ENCODE results near the gene NOTCH2. TPM values are rescaled to one million over a fixed set of nuclear protein-coding genes. Genes with fewer than 3 reads are reported as not detected.
"Not testable (repeated sequence)": the region's sequence is repeated elsewhere in the genome, so short reads cannot be mapped to it uniquely, and the experiment has no call there.

NOTCH2 gene
- total RNA-seq, 1 donor from 2014 or later = 88.0 TPM

- H3K36me3 Mint-ChIP-seq (ENCODE audit: low read depth); intact Hi-C loops (cut with micrococcal nuclease); H3K9me3 Mint-ChIP-seq; H3K27ac Mint-ChIP-seq; H3K4me3 Mint-ChIP-seq (ENCODE audit: low read depth); DNase-seq (ENCODE audit: low spot score); H3K4me1 Mint-ChIP-seq (ENCODE audit: low read depth); H3K27me3 Mint-ChIP-seq (ENCODE audit: low read depth): not testable (repeated sequence)
Measured at GRCh38 chr1:120098986-120099759, 29.7 kb upstream of the NOTCH2 start.

GRCh38 chr1:120096981-120097545 lies 27.6 kb upstream of the NOTCH2 start:
- DNase-seq (ENCODE audit: low spot score); H3K27ac Mint-ChIP-seq; H3K9me3 Mint-ChIP-seq; H3K27me3 Mint-ChIP-seq (ENCODE audit: low read depth); H3K4me1 Mint-ChIP-seq (ENCODE audit: low read depth); H3K36me3 Mint-ChIP-seq (ENCODE audit: low read depth); intact Hi-C loops (cut with micrococcal nuclease); H3K4me3 Mint-ChIP-seq (ENCODE audit: low read depth): not testable (repeated sequence)

- DNase-seq (ENCODE audit: low spot score); H3K27me3 Mint-ChIP-seq (ENCODE audit: low read depth); H3K4me3 Mint-ChIP-seq (ENCODE audit: low read depth); H3K36me3 Mint-ChIP-seq (ENCODE audit: low read depth); H3K27ac Mint-ChIP-seq; H3K4me1 Mint-ChIP-seq (ENCODE audit: low read depth); intact Hi-C loops (cut with micrococcal nuclease); H3K9me3 Mint-ChIP-seq: not testable (repeated sequence)
Measured at GRCh38 chr1:120093548-120094181, 24.2 kb upstream of the NOTCH2 start.

- intact Hi-C loops (cut with micrococcal nuclease); H3K27me3 Mint-ChIP-seq (ENCODE audit: low read depth); H3K4me1 Mint-ChIP-seq (ENCODE audit: low read depth); DNase-seq (ENCODE audit: low spot score); H3K27ac Mint-ChIP-seq; H3K4me3 Mint-ChIP-seq (ENCODE audit: low read depth); H3K36me3 Mint-ChIP-seq (ENCODE audit: low read depth); H3K9me3 Mint-ChIP-seq: not testable (repeated sequence)
Measured at GRCh38 chr1:120092232-120093218, 23.1 kb upstream of the NOTCH2 start.

GRCh38 chr1:120090830-120091229 lies 21.4 kb upstream of the NOTCH2 start:
- H3K4me3 Mint-ChIP-seq (ENCODE audit: low read depth); H3K27me3 Mint-ChIP-seq (ENCODE audit: low read depth); DNase-seq (ENCODE audit: low spot score); H3K9me3 Mint-ChIP-seq; H3K4me1 Mint-ChIP-seq (ENCODE audit: low read depth); H3K27ac Mint-ChIP-seq; H3K36me3 Mint-ChIP-seq (ENCODE audit: low read depth); intact Hi-C loops (cut with micrococcal nuclease): not testable (repeated sequence)

DNA sequence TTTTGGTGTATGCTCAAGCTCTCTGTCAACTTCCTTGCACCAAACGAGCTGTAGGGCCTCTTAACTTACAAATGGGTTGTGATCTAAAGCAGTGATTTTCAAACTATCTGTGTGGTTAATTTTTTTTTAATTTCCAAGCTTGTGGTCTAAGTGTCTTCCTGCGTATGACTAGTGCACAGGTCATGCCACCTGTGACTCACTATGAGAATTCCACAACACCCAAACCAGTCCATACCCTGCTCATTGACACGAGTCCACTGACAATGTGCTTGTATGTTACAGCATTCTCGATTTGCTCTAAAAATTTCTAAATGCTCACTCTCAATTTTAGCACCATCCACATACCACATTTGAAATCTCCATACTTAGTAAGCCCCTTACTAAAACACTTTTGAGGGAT lies 18.5 kb upstream of the NOTCH2 start:
- H3K4me1 Mint-ChIP-seq (ENCODE audit: low read depth); H3K9me3 Mint-ChIP-seq; H3K36me3 Mint-ChIP-seq (ENCODE audit: low read depth); intact Hi-C loops (cut with micrococcal nuclease); H3K27ac Mint-ChIP-seq; H3K4me3 Mint-ChIP-seq (ENCODE audit: low read depth); H3K27me3 Mint-ChIP-seq (ENCODE audit: low read depth): not testable (repeated sequence)
- DNase-seq (ENCODE audit: low spot score) = peak; percentile 27

DNA sequence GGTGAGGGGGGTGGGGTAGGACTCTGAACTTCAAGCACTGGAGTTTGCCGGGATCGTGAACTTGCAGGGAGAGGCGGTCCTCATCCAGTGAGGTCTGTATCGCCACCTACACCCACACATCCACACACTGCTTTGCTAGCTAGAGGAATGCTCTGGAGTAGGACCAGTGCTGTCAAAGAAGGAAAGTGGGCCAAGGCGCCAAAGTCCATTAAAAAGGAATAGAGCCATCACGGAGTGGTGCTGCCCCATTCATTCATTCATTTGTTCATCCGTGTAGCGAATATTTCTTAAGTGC lies 405 bp upstream of the NOTCH2 start:
- H3K36me3 Mint-ChIP-seq (ENCODE audit: low read depth); H3K27ac Mint-ChIP-seq; H3K4me3 Mint-ChIP-seq (ENCODE audit: low read depth); H3K9me3 Mint-ChIP-seq; DNase-seq (ENCODE audit: low spot score); intact Hi-C loops (cut with micrococcal nuclease); H3K4me1 Mint-ChIP-seq (ENCODE audit: low read depth); H3K27me3 Mint-ChIP-seq (ENCODE audit: low read depth): not testable (repeated sequence)

GRCh38 chr1:120068683-120069066 lies 787 bp downstream of the NOTCH2 start:
- H3K4me3 Mint-ChIP-seq (ENCODE audit: low read depth) = peak overlapping the region; percentile 51
- not testable (repeated sequence) for H3K36me3 Mint-ChIP-seq (ENCODE audit: low read depth)

DNA sequence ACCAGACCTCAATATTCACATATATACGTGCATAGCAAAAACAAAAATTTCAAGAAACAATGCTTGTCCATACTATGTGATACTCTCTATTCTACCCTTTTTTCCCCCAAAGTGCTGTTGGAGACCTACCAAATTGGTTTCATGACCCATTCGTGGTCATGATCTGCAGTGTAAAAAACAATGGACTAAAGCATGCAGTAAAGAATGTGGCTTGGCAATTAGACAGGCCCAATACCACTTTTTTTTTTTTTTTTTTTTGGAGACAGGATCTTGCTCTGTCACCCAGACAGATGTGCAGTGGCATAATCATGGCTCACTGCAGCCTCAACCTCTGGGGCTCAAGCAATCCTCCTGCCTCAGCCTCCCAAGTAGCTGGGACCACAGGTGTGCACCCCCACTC lies 21.3 kb downstream of the NOTCH2 start:
- H3K27me3 Mint-ChIP-seq (ENCODE audit: low read depth); H3K9me3 Mint-ChIP-seq; H3K27ac Mint-ChIP-seq; H3K4me3 Mint-ChIP-seq (ENCODE audit: low read depth); H3K4me1 Mint-ChIP-seq (ENCODE audit: low read depth); DNase-seq (ENCODE audit: low spot score); H3K36me3 Mint-ChIP-seq (ENCODE audit: low read depth); intact Hi-C loops (cut with micrococcal nuclease): not testable (repeated sequence)

More at GRCh38 chr1:120068683-120069066, 787 bp downstream of the NOTCH2 start:
- H3K4me1 Mint-ChIP-seq (ENCODE audit: low read depth); H3K27ac Mint-ChIP-seq; intact Hi-C loops (cut with micrococcal nuclease); H3K9me3 Mint-ChIP-seq; DNase-seq (ENCODE audit: low spot score); H3K27me3 Mint-ChIP-seq (ENCODE audit: low read depth): not testable (repeated sequence)

DNA sequence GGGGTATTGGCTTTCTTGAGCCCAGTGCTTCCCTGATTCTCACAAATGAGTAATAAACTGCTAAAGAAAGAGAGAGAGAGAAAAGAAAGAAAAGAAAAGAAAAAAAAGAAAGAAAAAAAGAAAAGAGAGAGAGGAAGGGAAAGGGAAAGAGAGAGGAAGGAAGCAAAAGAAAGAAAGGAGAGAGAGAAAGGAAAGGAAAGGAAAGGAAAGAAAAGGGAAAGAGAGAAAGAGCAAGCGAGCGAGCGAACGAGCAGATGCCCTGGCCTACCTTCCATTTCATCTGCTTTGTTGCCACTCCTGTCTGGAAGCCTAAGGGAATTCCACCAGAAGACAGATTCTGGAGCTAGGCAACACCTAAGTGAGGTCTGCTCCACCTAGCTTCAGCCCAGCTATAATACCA lies 27.7 kb downstream of the NOTCH2 start:
- H3K9me3 Mint-ChIP-seq; H3K27ac Mint-ChIP-seq; H3K36me3 Mint-ChIP-seq (ENCODE audit: low read depth); H3K4me3 Mint-ChIP-seq (ENCODE audit: low read depth); intact Hi-C loops (cut with micrococcal nuclease); DNase-seq (ENCODE audit: low spot score); H3K27me3 Mint-ChIP-seq (ENCODE audit: low read depth); H3K4me1 Mint-ChIP-seq (ENCODE audit: low read depth): not testable (repeated sequence)

GRCh38 chr1:120032253-120032652 lies 37.2 kb downstream of the NOTCH2 start:
- H3K9me3 Mint-ChIP-seq; DNase-seq (ENCODE audit: low spot score); H3K4me3 Mint-ChIP-seq (ENCODE audit: low read depth); H3K4me1 Mint-ChIP-seq (ENCODE audit: low read depth); intact Hi-C loops (cut with micrococcal nuclease); H3K27me3 Mint-ChIP-seq (ENCODE audit: low read depth); H3K27ac Mint-ChIP-seq; H3K36me3 Mint-ChIP-seq (ENCODE audit: low read depth): not testable (repeated sequence)

DNA sequence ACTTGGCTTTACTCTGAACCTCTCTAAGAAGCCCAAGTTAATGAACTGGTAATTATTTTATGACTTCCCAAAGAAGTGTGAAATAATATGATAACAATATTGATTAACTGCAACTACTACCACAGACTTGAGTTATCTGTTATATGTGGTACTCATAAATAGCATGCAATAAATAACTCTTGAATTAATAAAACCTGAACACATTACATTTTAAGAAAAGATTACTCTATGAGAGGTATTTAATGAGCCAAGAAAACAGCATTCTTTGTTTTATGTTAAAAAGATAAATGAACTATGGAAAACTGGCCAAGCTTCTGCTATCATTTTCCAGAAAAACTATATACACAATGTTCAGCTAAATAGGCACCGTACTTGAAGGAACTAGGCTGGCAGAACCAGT lies 45.7 kb downstream of the NOTCH2 start:
- DNase-seq (ENCODE audit: low spot score); H3K36me3 Mint-ChIP-seq (ENCODE audit: low read depth); H3K9me3 Mint-ChIP-seq; H3K27me3 Mint-ChIP-seq (ENCODE audit: low read depth); intact Hi-C loops (cut with micrococcal nuclease); H3K4me3 Mint-ChIP-seq (ENCODE audit: low read depth); H3K4me1 Mint-ChIP-seq (ENCODE audit: low read depth); H3K27ac Mint-ChIP-seq: not testable (repeated sequence)

DNA sequence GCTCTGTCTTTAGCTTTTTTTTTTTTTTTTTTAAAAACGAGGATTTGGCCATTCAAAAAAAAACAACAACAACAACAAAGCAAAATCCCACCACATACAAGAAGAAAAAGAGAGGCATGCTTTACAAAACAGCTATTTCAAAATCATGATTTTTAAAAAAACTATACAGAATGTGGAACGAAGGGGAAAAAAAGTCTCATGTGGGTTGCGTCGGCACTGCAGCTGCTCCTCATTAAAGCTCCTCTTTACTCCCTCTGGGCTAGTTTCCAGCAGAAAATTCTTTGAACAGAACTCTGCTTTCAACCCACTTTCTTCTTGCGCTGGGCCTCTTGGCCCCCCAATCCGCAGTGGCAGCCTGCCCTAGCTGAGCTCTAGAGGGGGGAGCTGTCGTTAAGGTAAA lies 54.5 kb downstream of the NOTCH2 start:
- H3K4me1 Mint-ChIP-seq (ENCODE audit: low read depth); H3K27me3 Mint-ChIP-seq (ENCODE audit: low read depth); intact Hi-C loops (cut with micrococcal nuclease); H3K27ac Mint-ChIP-seq; H3K9me3 Mint-ChIP-seq; H3K36me3 Mint-ChIP-seq (ENCODE audit: low read depth); DNase-seq (ENCODE audit: low spot score); H3K4me3 Mint-ChIP-seq (ENCODE audit: low read depth): not testable (repeated sequence)

All from activated T-helper 2 cell treated with anti-CD3 and anti-CD28 coated beads, Interferon-gamma antibody, Interleukin-2, Interleukin-4, amounts not matched to agents 10 μg/mL and 5 μg/mL and 100 μg/mL, durations not matched to agents 14 hours and 24 hours and 36 hours (primary cell).